WTC11 (cell line): Measurements from ENCODE around the gene PPME1. TPM values are rescaled to one million over a fixed set of nuclear protein-coding genes. Genes with fewer than 3 reads are reported as not detected.

ENCODE experiments used
- total RNA-seq: library from RNA; stranded (reverse); gene quantifications from 3 replicates; pipeline ENCODE4 v1.2.3, GENCODE V29; 2021

PPME1 gene
- total RNA-seq, 1 experiment from 2014 or later, result 42.5 TPM

Other genes with a start within 250 kb of the PPME1 start
- 0.18 to 0.24 TPM (median 0.21 TPM) in 3 replicates for gene DNAJB13, start 220.3 kb upstream of the PPME1 start, total RNA-seq
- gene UCP2, start 188.4 kb upstream of the PPME1 start, total RNA-seq, result 54.0 to 66.8 TPM (median 64.2 TPM) in 3 replicates
- 0.50 to 0.73 TPM (median 0.55 TPM) in 3 replicates for gene UCP3, start 162.2 kb upstream of the PPME1 start, total RNA-seq
- gene C2CD3, start 287 bp upstream of the PPME1 start, total RNA-seq, result 15.0 to 18.7 TPM (median 15.4 TPM) in 3 replicates
- gene P4HA3, start 140.4 kb downstream of the PPME1 start, total RNA-seq, result 0.13 to 0.14 TPM in 2 of 3 replicates, not detected in the other
- gene PGM2L1, start 227.1 kb downstream of the PPME1 start, total RNA-seq, result 23.1 to 34.1 TPM (median 24.8 TPM) in 3 replicates